HepG2 (cell line): ENCODE results near the gene SOWAHA. TPM values are rescaled to one million over a fixed set of nuclear protein-coding genes. Genes with fewer than 3 reads are reported as not detected.

Experiments used
- BCL6 ChIP-seq: IDR thresholded peaks from 2 replicates; pipeline ENCODE4 v1.6.1; 2016; ENCODE audit warnings: missing genetic modification reagents, missing compliant biosample characterization
- CBX2 ChIP-seq, 2 experiments: fragments of 200-600 bp in 1 of 2; sonication (generic); formaldehyde crosslinking in 1 of 2; IDR thresholded peaks; 2 replicates each; pipeline versions ENCODE4 v1.7.0 to v1.8.1; 2018 to 2022; ENCODE audit warnings: low read depth in 2 of 2, low read length in 1 of 2, mild to moderate bottlenecking in 1 of 2, missing genetic modification reagents in 1 of 2
- CENPX ChIP-seq: sonication (generic); formaldehyde crosslinking; IDR thresholded peaks from 2 replicates; pipeline ENCODE4 v1.9.0; 2021; ENCODE audit warnings: mild to moderate bottlenecking, missing genetic modification reagents, moderate library complexity
- FIP1L1 ChIP-seq: fragments of 200-400 bp; formaldehyde crosslinking; IDR thresholded peaks from 2 replicates; pipeline ENCODE4 v1.6.1; 2018; ENCODE audit warnings: low read depth, mild to moderate bottlenecking, low read length, moderate library complexity, borderline replicate concordance; ENCODE audit not compliant: insufficient read depth
- ISL2 ChIP-seq: sonication (generic); formaldehyde crosslinking; IDR thresholded peaks from 2 replicates; pipeline ENCODE4 v1.5.0; 2020; ENCODE audit warnings: missing genetic modification reagents
- NCOA2 ChIP-seq: sonication (generic); formaldehyde crosslinking; IDR thresholded peaks from 2 replicates; pipeline ENCODE4 v1.8.0; 2022; ENCODE audit warnings: inconsistent platforms
- NR0B2 ChIP-seq: sonication (generic); formaldehyde crosslinking; IDR thresholded peaks from 2 replicates; pipeline ENCODE4 v1.4.0; 2020; ENCODE audit warnings: mild to moderate bottlenecking, missing genetic modification reagents
- PATZ1 ChIP-seq: sonication (generic); formaldehyde crosslinking; IDR thresholded peaks from 2 replicates; pipeline ENCODE4 v1.4.0; 2020; ENCODE audit warnings: missing genetic modification reagents
- RBFOX2 ChIP-seq: fragments of 200-400 bp; formaldehyde crosslinking; IDR thresholded peaks from 2 replicates; pipeline ENCODE4 v1.6.1; 2017; ENCODE audit warnings: low read depth, mild to moderate bottlenecking, low read length
- TAF15 ChIP-seq: fragments of 200-400 bp; formaldehyde crosslinking; IDR thresholded peaks from one replicate; pipeline ENCODE4 v1.6.1; 2018; ENCODE audit warnings: mild to moderate bottlenecking, low read depth, low read length; ENCODE audit not compliant: poor library complexity, severe bottlenecking
- TOPORS ChIP-seq: sonication (generic); formaldehyde crosslinking; IDR thresholded peaks from 2 replicates; pipeline ENCODE4 v1.8.0; 2023; ENCODE audit warnings: mild to moderate bottlenecking, missing genetic modification reagents
- ZBTB33 ChIP-seq: sonication (generic); formaldehyde crosslinking; IDR thresholded peaks from 2 replicates; pipeline ENCODE4 v1.4.0; 2020; ENCODE audit warnings: missing genetic modification reagents
- ZBTB38 ChIP-seq: sonication (generic); formaldehyde crosslinking; IDR thresholded peaks from 2 replicates; pipeline ENCODE4 v1.5.1; 2020; ENCODE audit warnings: mild to moderate bottlenecking, missing genetic modification reagents
- ZNF160 ChIP-seq: sonication (generic); formaldehyde crosslinking; IDR thresholded peaks from 2 replicates; pipeline ENCODE4 v1.8.0; 2022; ENCODE audit warnings: mild to moderate bottlenecking, inconsistent platforms, missing genetic modification reagents
- ZNF280B ChIP-seq: sonication (generic); formaldehyde crosslinking; IDR thresholded peaks from 2 replicates; pipeline ENCODE4 v1.5.0; 2020; ENCODE audit warnings: missing genetic modification reagents, mild to moderate bottlenecking, borderline replicate concordance
- ZNF3 ChIP-seq: IDR thresholded peaks from 2 replicates; pipeline ENCODE4 v1.7.0; 2017; ENCODE audit warnings: inconsistent platforms
- ZNF329 ChIP-seq: sonication (generic); formaldehyde crosslinking; IDR thresholded peaks from 2 replicates; pipeline ENCODE4 v1.9.0; 2021; ENCODE audit warnings: low read depth, mild to moderate bottlenecking, missing genetic modification reagents
- ZNF775 ChIP-seq: sonication (generic); formaldehyde crosslinking; IDR thresholded peaks from 2 replicates; pipeline ENCODE4 v1.4.0; 2020; ENCODE audit warnings: missing genetic modification reagents, mild to moderate bottlenecking, moderate library complexity, borderline replicate concordance
- ZNF850 ChIP-seq: sonication (generic); formaldehyde crosslinking; conservative IDR thresholded peaks from 2 replicates; pipeline ENCODE4 v1.9.0; 2021; ENCODE audit warnings: mild to moderate bottlenecking, missing genetic modification reagents
- polyA plus RNA-seq, 8 experiments: library from polyadenylated mRNA; depleted of rRNA in 3 of 8; stranded (reverse) in 7 of 8; unstranded in 1 of 8; fragments of >200 nt; fragmentation: Illumina TruSeq in 4 of 8; extraction: Trizol in 4 of 8; gene quantifications; 2 replicates each; pipeline versions ENCODE4 v1.2.1 to v1.2.3, GENCODE V29; 2011 to 2016; ENCODE audit warnings: low read depth in 4 of 8, missing spikeins in 1 of 8, mixed read lengths in 1 of 8; ENCODE audit not compliant: insufficient read depth in 1 of 8
- total RNA-seq, 5 experiments: library from RNA; depleted of rRNA; stranded (reverse); fragments of >200 nt; fragmentation: Illumina TruSeq; extraction: Trizol; gene quantifications; 2 replicates each; pipeline ENCODE4 v1.2.3, GENCODE V29; 2016; ENCODE audit warnings: low read depth in 1 of 5

The SOWAHA gene
- total and polyA plus RNA-seq, 2 of the 13 experiments (the other 11 are each of a cell fraction or from before 2014, with no cell fraction given) = 0.95 to 1.9 TPM

GRCh38 chr5:132829742-132830435, 16.8 kb downstream of the SOWAHA start (continued):
- 0 out of 2 replicates have a peak, but pooled peaks have one; percentile 29 for TF ChIP-seq PATZ1 (CRISPR knock-in tag)
- peak; percentile 89 for TF ChIP-seq RBFOX2
- TF ChIP-seq ZNF3 = no peak
- TF ChIP-seq ZNF160 (CRISPR knock-in tag) = peak; percentile 78; the same call in 1 of the 2 replicates
- no peak for TF ChIP-seq ZNF329
- peak; percentile 67; the same call in 1 of the 2 replicates for TF ChIP-seq TOPORS (CRISPR knock-in tag)
- peak; percentile 24; the same call in 1 of the 2 replicates for TF ChIP-seq BCL6 (CRISPR knock-in tag)
- peak; percentile 63; the same call in 1 of the 2 replicates for TF ChIP-seq ISL2
- no peak for TF ChIP-seq CBX2 (IDR thresholded peaks at IDR 0.05; ENCODE audit: low read depth, low read length)
- TF ChIP-seq CBX2 (CRISPR knock-in tag; IDR thresholded peaks at IDR 0.05; ENCODE audit: low read depth) = no peak
- TF ChIP-seq TAF15 = peak; percentile 97
- peak; percentile 57; the same call in 1 of the 2 replicates for TF ChIP-seq NR0B2
- no peak; the same call in 1 of the 2 replicates for TF ChIP-seq NCOA2 (CRISPR knock-in tag)
- no peak for TF ChIP-seq ZNF850
- TF ChIP-seq CENPX (CRISPR knock-in tag) = no peak
- TF ChIP-seq ZBTB38 (CRISPR knock-in tag) = no peak
- TF ChIP-seq ZNF775 = no peak
- no peak for TF ChIP-seq ZBTB33 (CRISPR knock-in tag)
- no peak for TF ChIP-seq FIP1L1
- TF ChIP-seq ZNF280B (CRISPR knock-in tag) = no peak
